ENCODE data around the gene CHERP. TPM values are rescaled to one million over a fixed set of nuclear protein-coding genes. Genes with fewer than 3 reads are reported as not detected.
"Not testable (repeated sequence)": the region's sequence is repeated elsewhere in the genome, so short reads cannot be mapped to it uniquely, and the experiment has no call there.

CHERP gene
- total RNA-seq, 6 donors from 2014 or later = 10.8 to 38.6 (median 22.0) TPM

- ATAC-seq (ENCODE audit: low FRiP score in 2 of 2) = peak in 1 of 2 donors; percentile 43
- no peak for TF ChIP-seq POLR2AphosphoS5 (IDR thresholded peaks at IDR 0.05)
- TF ChIP-seq CTCF (IDR thresholded peaks at IDR 0.05) = no peak
- no peak for TF ChIP-seq POLR2A (IDR thresholded peaks at IDR 0.05)
- TF ChIP-seq EP300 (IDR thresholded peaks at IDR 0.05) = no peak
- H3K36me3 ChIP-seq = peaks cover 0 to 5% (median 0%) of the 10 kb centered on the region in 4 donors
- peaks cover 5 to 14% (median 8%) of the 10 kb centered on the region in 4 donors for H3K4me1 ChIP-seq
- 35 to 40% methylated on average over 12 to 16 of the region's 16 CpGs for WGBS, 2 donors
- peak overlapping the region; percentile 37 to 77 (median 54) for H3K27ac ChIP-seq
- H3K4me3 ChIP-seq = peak overlapping the region; percentile 66 to 85 (median 80)
- no peaks in the 10 kb centered on the region for H3K9me3 ChIP-seq
- no peak for DNase-seq
- H3K27me3 ChIP-seq = no peaks in the 10 kb centered on the region
These were observed 45.6 kb downstream of the CHERP start for GRCh38 chr19:16496613-16496983.

GRCh38 chr19:16495982-16496612, 46.1 kb downstream of the CHERP start, which contains the start of the genes C19orf44 and CALR3:
TSS of gene C19orf44 (plus strand) at chr19:16496394. CDS start at chr19:16500793, 4,399 bp downstream.
TSS of gene CALR3 (minus strand) at chr19:16496167. CDS start at chr19:16496129, 38 bp downstream.
- TF ChIP-seq POLR2A (IDR thresholded peaks at IDR 0.05) (peak in 1 of 4 donors; percentile 50), EP300 (IDR thresholded peaks at IDR 0.05) (no peak), CTCF (IDR thresholded peaks at IDR 0.05) (peak in 5 of 6 experiments; percentile 12 to 78 (median 55)), POLR2AphosphoS5 (IDR thresholded peaks at IDR 0.05) (peak; percentile 75 to 85)
- peak; percentile 98 to 99 for DNase-seq
- Histone ChIP-seq H3K9me3 (no peaks in the 10 kb centered on the region), H3K27me3 (no peaks in the 10 kb centered on the region), H3K36me3 (peaks cover 0 to 2% (median 0%) of the 10 kb centered on the region in 4 donors), H3K4me1 (peaks cover 5 to 14% (median 8%) of the 10 kb centered on the region in 4 donors), H3K27ac (peak within 1 kb of the TSS; percentile 45 to 77 (median 62)), H3K4me3 (peak within 1 kb of the TSS; percentile 66 to 85 (median 80))
- WGBS, 2 donors = 1% methylated on average over 18 to 45 of the region's 52 CpGs
- ATAC-seq (ENCODE audit: low FRiP score in 2 of 2) = peak; percentile 100

- H3K4me1 ChIP-seq; H3K27ac ChIP-seq; H3K4me3 ChIP-seq; H3K27me3 ChIP-seq; ATAC-seq (ENCODE audit: low FRiP score in 2 of 2); H3K9me3 ChIP-seq; DNase-seq; H3K36me3 ChIP-seq: not testable (repeated sequence)
- WGBS, 2 donors = 85 to 90% methylated on average over 4 of the region's 4 CpGs
These were observed 55.8 kb downstream of the CHERP start for GRCh38 chr19:16486476-16486875.

GRCh38 chr19:16482745-16483144, 59.5 kb downstream of the CHERP start:
- Histone ChIP-seq H3K4me3 (no peak overlapping the region), H3K36me3 (no peaks in the 10 kb centered on the region), H3K27me3 (no peaks in the 10 kb centered on the region), H3K4me1 (no peaks in the 10 kb centered on the region), H3K27ac (no peak overlapping the region), H3K9me3 (no peaks in the 10 kb centered on the region)
- TF ChIP-seq EP300 (IDR thresholded peaks at IDR 0.05) (no peak), POLR2AphosphoS5 (IDR thresholded peaks at IDR 0.05) (no peak), POLR2A (IDR thresholded peaks at IDR 0.05) (no peak), CTCF (IDR thresholded peaks at IDR 0.05) (no peak)
- ATAC-seq (ENCODE audit: low FRiP score in 2 of 2) = no peak
- 85 to 98% methylated on average over 5 to 7 of the region's 7 CpGs for WGBS, 2 donors
- no peak for DNase-seq

DNA sequence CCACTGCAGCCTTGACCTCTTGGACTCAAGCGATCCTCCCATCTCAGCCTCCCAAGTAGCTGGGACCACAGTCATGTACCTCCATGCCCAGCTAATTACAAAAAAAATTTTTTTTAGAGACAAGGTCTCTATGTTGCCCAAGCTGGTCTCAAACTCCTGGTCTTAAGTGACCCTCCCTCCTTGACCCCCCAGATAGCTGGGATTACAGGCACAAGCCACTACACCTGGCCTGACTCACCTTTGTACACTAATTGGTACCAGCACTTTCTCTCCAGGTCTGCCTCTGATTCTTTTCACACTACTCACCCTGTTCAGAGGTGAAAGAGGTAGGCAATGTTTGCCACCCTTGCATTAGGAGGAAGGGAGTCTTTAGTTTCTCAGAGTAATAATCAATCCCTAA, 64.9 kb downstream of the CHERP start:
- WGBS, 2 donors = 93 to 100% methylated on average over 1 of the region's 1 CpG
- TF ChIP-seq POLR2AphosphoS5 (IDR thresholded peaks at IDR 0.05) (no peak), POLR2A (IDR thresholded peaks at IDR 0.05) (no peak), CTCF (IDR thresholded peaks at IDR 0.05) (no peak), EP300 (IDR thresholded peaks at IDR 0.05) (no peak)
- Histone ChIP-seq H3K4me3 (no peak overlapping the region), H3K9me3 (peaks cover 0 to 5% (median 0%) of the 10 kb centered on the region in 4 donors), H3K27ac (no peak overlapping the region), H3K27me3 (no peaks in the 10 kb centered on the region), H3K36me3 (no peaks in the 10 kb centered on the region), H3K4me1 (peaks cover 0 to 2% (median under 1%) of the 10 kb centered on the region in 4 donors)
- ATAC-seq (ENCODE audit: low FRiP score in 2 of 2) (no peak), DNase-seq (no peak)

Data from upper lobe of left lung (tissue), 6 donors.